Daoy (cell line): Measurements from ENCODE around the gene SQOR. TPM values are rescaled to one million over a fixed set of nuclear protein-coding genes. Genes with fewer than 3 reads are reported as not detected.
A peak's percentile ranks its signal among the peaks of the same experiment; 100 is the strongest.

Experiments used
- DNase-seq: peaks from one replicate; pipeline ENCODE4 v3.0.0-alpha.2; 2015; ENCODE audit warnings: low read depth
- total RNA-seq: library from RNA; depleted of rRNA; stranded (reverse); fragments of >200 nt; shearing (Covaris generic); gene quantifications from 2 replicates; pipeline ENCODE4 v1.2.3, GENCODE V29; 2014; rRNA removed

Gene SQOR
- total RNA-seq, 1 experiment from 2014 or later = 35.1 TPM

GRCh38 chr15:45705510-45706473 lies 71.0 kb downstream of the SQOR start:
- peak; percentile 86 for DNase-seq

GRCh38 chr15:45710657-45711056 lies 75.8 kb downstream of the SQOR start:
- no peak for DNase-seq

- peak; percentile 69 for DNase-seq
Measured at GRCh38 chr15:45714590-45715488, 80.0 kb downstream of the SQOR start.

GRCh38 chr15:45715528-45715927 lies 80.7 kb downstream of the SQOR start:
- DNase-seq = no peak

- DNase-seq = no peak
Measured at GRCh38 chr15:45719490-45719889, 84.7 kb downstream of the SQOR start.

- no peak for DNase-seq
Measured at GRCh38 chr15:45720183-45720582, 85.4 kb downstream of the SQOR start.

GRCh38 chr15:45728641-45729040 lies 93.8 kb downstream of the SQOR start:
- no peak for DNase-seq

GRCh38 chr15:45729141-45729540 lies 94.3 kb downstream of the SQOR start:
- peak; percentile 57 for DNase-seq

GRCh38 chr15:45731343-45731742 lies 96.5 kb downstream of the SQOR start:
- DNase-seq = no peak

GRCh38 chr15:45732662-45733061 lies 97.8 kb downstream of the SQOR start:
- DNase-seq = no peak

- no peak for DNase-seq
Measured at GRCh38 chr15:45734260-45734711, 99.5 kb downstream of the SQOR start.

Other genes starting within 250 kb of the SQOR start
- gene SLC30A4, start 112.3 kb upstream of the SQOR start, total RNA-seq = 1.8 and 2.1 TPM in 2 replicates
- gene BLOC1S6, start 47.6 kb upstream of the SQOR start, total RNA-seq = 67.6 and 73.1 TPM in 2 replicates